ENCODE results near the gene TMPRSS11A.
A peak's percentile ranks its signal among the peaks of the same experiment; 100 is the strongest.

Gene TMPRSS11A

GRCh38 chr4:67926485-67926884 is 36.8 kb downstream of the TMPRSS11A start:
- no peaks in the 10 kb centered on the region for H3K4me1 ChIP-seq (ENCODE audit: low read length)
- TF ChIP-seq CTCF (IDR thresholded peaks at IDR 0.05; ENCODE audit: low read depth, low read length) = no peak
- no peak for TF ChIP-seq EZH2phosphoT487 (IDR thresholded peaks at IDR 0.05; ENCODE audit: low read depth)
- H3K27ac ChIP-seq (ENCODE audit: low read length) = no peak overlapping the region
- H3K36me3 ChIP-seq (replicated peaks; ENCODE audit: low read depth, low read length) = no peaks in the 10 kb centered on the region
- H3K4me3 ChIP-seq (ENCODE audit: low read length) = no peak overlapping the region
- H3K27me3 ChIP-seq (ENCODE audit: low read depth, low read length) = no peaks in the 10 kb centered on the region
- H3K9me3 ChIP-seq (ENCODE audit: insufficient read depth, low read length) = no peaks in the 10 kb centered on the region
- no peaks in the 10 kb centered on the region for H4K20me1 ChIP-seq (ENCODE audit: insufficient read depth, low read length)
- H2AFZ ChIP-seq (ENCODE audit: low read depth, low read length) = no peak overlapping the region
- no peak overlapping the region for H3K4me2 ChIP-seq (ENCODE audit: low read length)
- no peak overlapping the region for H3K9ac ChIP-seq (ENCODE audit: low read length)
- no peaks in the 10 kb centered on the region for H3K79me2 ChIP-seq (ENCODE audit: low read length)

- no peak overlapping the region for H2AFZ ChIP-seq (ENCODE audit: low read depth, low read length)
- H3K27ac ChIP-seq (ENCODE audit: low read length) = no peak overlapping the region
- H3K9me3 ChIP-seq (ENCODE audit: insufficient read depth, low read length) = no peaks in the 10 kb centered on the region
- no peaks in the 10 kb centered on the region for H4K20me1 ChIP-seq (ENCODE audit: insufficient read depth, low read length)
- H3K27me3 ChIP-seq (ENCODE audit: low read depth, low read length) = no peaks in the 10 kb centered on the region
- no peak overlapping the region for H3K4me2 ChIP-seq (ENCODE audit: low read length)
- H3K36me3 ChIP-seq (replicated peaks; ENCODE audit: low read depth, low read length) = no peaks in the 10 kb centered on the region
- H3K79me2 ChIP-seq (ENCODE audit: low read length) = no peaks in the 10 kb centered on the region
- H3K4me1 ChIP-seq (ENCODE audit: low read length) = no peaks in the 10 kb centered on the region
- no peak for TF ChIP-seq EZH2phosphoT487 (IDR thresholded peaks at IDR 0.05; ENCODE audit: low read depth)
- TF ChIP-seq CTCF (IDR thresholded peaks at IDR 0.05; ENCODE audit: low read depth, low read length) = no peak
- no peak overlapping the region for H3K9ac ChIP-seq (ENCODE audit: low read length)
- H3K4me3 ChIP-seq (ENCODE audit: low read length) = no peak overlapping the region
These were observed 40.6 kb downstream of the TMPRSS11A start for GRCh38 chr4:67922697-67923096.

- Histone ChIP-seq H3K79me2 (ENCODE audit: low read length) (no peaks in the 10 kb centered on the region), H3K4me1 (ENCODE audit: low read length) (no peaks in the 10 kb centered on the region), H4K20me1 (ENCODE audit: insufficient read depth, low read length) (no peaks in the 10 kb centered on the region), H3K9ac (ENCODE audit: low read length) (no peak overlapping the region), H3K9me3 (ENCODE audit: insufficient read depth, low read length) (no peaks in the 10 kb centered on the region), H3K4me2 (ENCODE audit: low read length) (no peak overlapping the region), H3K27ac (ENCODE audit: low read length) (no peak overlapping the region), H3K27me3 (ENCODE audit: low read depth, low read length) (no peaks in the 10 kb centered on the region), H3K4me3 (ENCODE audit: low read length) (no peak overlapping the region), H3K36me3 (replicated peaks; ENCODE audit: low read depth, low read length) (no peaks in the 10 kb centered on the region), H2AFZ (ENCODE audit: low read depth, low read length) (no peak overlapping the region)
- no peak for TF ChIP-seq EZH2phosphoT487 (IDR thresholded peaks at IDR 0.05; ENCODE audit: low read depth)
- TF ChIP-seq CTCF (IDR thresholded peaks at IDR 0.05; ENCODE audit: low read depth, low read length) = peak; percentile 65
These were observed 44.9 kb downstream of the TMPRSS11A start for GRCh38 chr4:67918428-67918827.

- H3K9me3 ChIP-seq (ENCODE audit: insufficient read depth, low read length) = no peaks in the 10 kb centered on the region
- TF ChIP-seq EZH2phosphoT487 (IDR thresholded peaks at IDR 0.05; ENCODE audit: low read depth) (no peak), CTCF (IDR thresholded peaks at IDR 0.05; ENCODE audit: low read depth, low read length) (no peak)
- no peaks in the 10 kb centered on the region for H3K79me2 ChIP-seq (ENCODE audit: low read length)
- no peak overlapping the region for H3K4me3 ChIP-seq (ENCODE audit: low read length)
- no peak overlapping the region for H3K27ac ChIP-seq (ENCODE audit: low read length)
- H3K4me2 ChIP-seq (ENCODE audit: low read length) = no peak overlapping the region
- no peaks in the 10 kb centered on the region for H4K20me1 ChIP-seq (ENCODE audit: insufficient read depth, low read length)
- no peaks in the 10 kb centered on the region for H3K27me3 ChIP-seq (ENCODE audit: low read depth, low read length)
- H3K4me1 ChIP-seq (ENCODE audit: low read length) = peaks cover 8% of the 10 kb centered on the region; the same call in 1 of the 2 replicates
- no peak overlapping the region for H2AFZ ChIP-seq (ENCODE audit: low read depth, low read length)
- no peak overlapping the region for H3K9ac ChIP-seq (ENCODE audit: low read length)
- H3K36me3 ChIP-seq (replicated peaks; ENCODE audit: low read depth, low read length) = no peaks in the 10 kb centered on the region
These were observed 47.8 kb downstream of the TMPRSS11A start for GRCh38 chr4:67915400-67915966.
